HepG2 (cell line): ENCODE results near the gene PCED1B. TPM values are rescaled to one million over a fixed set of nuclear protein-coding genes. Genes with fewer than 3 reads are reported as not detected.

Experiments used
- ATAC-seq: fragments of 200-7000 bp; cut with Tn5 transposase; 3 replicates; pipeline ENCODE4 v1.9.1; 2020; ENCODE audit warnings: mild to moderate bottlenecking, moderate library complexity
- BruUV-seq: library from RNA; stranded (reverse); fragments of 400-500 nt; replicated peaks from 2 replicates; lab custom pipeline; 2021; lab: Mats Ljungman, UMichigan
- CTCF ChIA-PET: fragments of 300-600 bp; formaldehyde crosslinking; extraction: SDS; loops from one replicate; lab custom pipeline; 2021; ENCODE audit warnings: low total read pairs, inconsistent platforms, low intra/inter-chr PET ratio; lab: Yijun Ruan, JAX
- POLR2A ChIA-PET: fragments of 350-600 bp; sonication (Branson Sonifier 250); formaldehyde crosslinking; loops from one replicate; lab custom pipeline; 2020; ENCODE audit warnings: antibody characterized with exemption, inconsistent platforms; lab: Yijun Ruan, JAX
- DNase-seq: peaks from one replicate; pipeline ENCODE4 v3.0.0-alpha.2; 2015; ENCODE audit warnings: low spot score
- FAIRE-seq: peaks from 3 replicates; lab custom pipeline; 2011; peaks lifted over from hg19 to GRCh38; lab: Jason Lieb, UNC
- H2AFZ ChIP-seq: one replicate; pipeline ENCODE4 v1.6.1; 2011; ENCODE audit warnings: low read length, inconsistent platforms
- H3K27ac ChIP-seq: fragments of 300-600 bp; 3 replicates; pipeline ENCODE4 v1.8.0; 2011; ENCODE audit warnings: mixed run types, mild to moderate bottlenecking, mixed read lengths, low read length, inconsistent platforms; ENCODE audit not compliant: insufficient read depth; ENCODE audit errors: extremely low read length
- H3K27me3 ChIP-seq, 2 experiments: fragments of 200-600 bp in 1 of 2; 2 replicates in 1 of 2; 3 replicates in 1 of 2; pipeline versions ENCODE4 v1.6.0 to v1.8.0; 2011; ENCODE audit warnings: low read length in 2 of 2, mild to moderate bottlenecking in 2 of 2, moderate library complexity in 2 of 2, inconsistent platforms in 1 of 2; ENCODE audit not compliant: insufficient read depth in 2 of 2, control insufficient read depth in 1 of 2
- H3K36me3 ChIP-seq, 2 experiments: fragments of 200-600 bp in 1 of 2; replicated peaks in 1 of 2; 2 replicates in 1 of 2; 3 replicates in 1 of 2; pipeline versions ENCODE4 v1.5.1 to v1.8.0; 2011; ENCODE audit warnings: low read length in 2 of 2, inconsistent platforms in 1 of 2; ENCODE audit not compliant: insufficient read depth in 2 of 2, control insufficient read depth in 1 of 2
- H3K4me1 ChIP-seq: 2 replicates; pipeline ENCODE4 v1.5.1; 2012; ENCODE audit warnings: low read length, inconsistent platforms; ENCODE audit not compliant: insufficient read depth
- H3K4me2 ChIP-seq: 2 replicates; pipeline ENCODE4 v1.6.0; 2011; ENCODE audit warnings: low read depth, low read length, inconsistent platforms
- H3K4me3 ChIP-seq, 3 experiments: fragments of 200-600 bp in 1 of 3; sonication (generic), shearing (Covaris generic) in 1 of 3; replicated peaks in 1 of 3; 2 replicates each; pipeline ENCODE4 v1.5.1; 2011 to 2016; ENCODE audit warnings: low read length in 3 of 3, inconsistent platforms in 2 of 3, low read depth in 2 of 3, mild to moderate bottlenecking in 2 of 3, control low read depth in 1 of 3, mixed read lengths in 1 of 3; ENCODE audit not compliant: insufficient read depth in 1 of 3
- H3K79me2 ChIP-seq: one replicate; pipeline ENCODE4 v1.6.1; 2011; ENCODE audit warnings: low read length, inconsistent platforms; ENCODE audit not compliant: insufficient read depth
- H3K9ac ChIP-seq: 2 replicates; pipeline ENCODE4 v1.6.0; 2011; ENCODE audit warnings: mild to moderate bottlenecking, low read depth, low read length, inconsistent platforms; ENCODE audit not compliant: insufficient read depth
- H3K9me3 ChIP-seq: 2 replicates; pipeline ENCODE4 v1.5.1; 2012; ENCODE audit warnings: mild to moderate bottlenecking, low read length
- H4K20me1 ChIP-seq: 2 replicates; pipeline ENCODE4 v1.6.0; 2011; ENCODE audit warnings: inconsistent platforms, mild to moderate bottlenecking, low read length, moderate library complexity; ENCODE audit not compliant: insufficient read depth
- BORCS8-MEF2B ChIP-seq: sonication (generic); formaldehyde crosslinking; IDR thresholded peaks from 2 replicates; pipeline ENCODE4 v1.8.0; 2022; ENCODE audit warnings: mild to moderate bottlenecking, missing genetic modification reagents
- CHD2 ChIP-seq: IDR thresholded peaks from 2 replicates; pipeline ENCODE4 v1.6.1; 2011; ENCODE audit warnings: low read depth, low read length, improper control_type of control experiment
- DNMT3B ChIP-seq: conservative IDR thresholded peaks from 2 replicates; pipeline ENCODE4 v1.6.1; 2016; ENCODE audit warnings: missing biosample characterization, control low read depth
- FOXK2 ChIP-seq: fragments of 450-650 bp; IDR thresholded peaks from 2 replicates; pipeline ENCODE4 v1.6.1; 2016
- HHEX ChIP-seq: IDR thresholded peaks from 2 replicates; pipeline ENCODE4 v1.6.1; 2016; ENCODE audit warnings: control low read depth
- NFAT5 ChIP-seq: sonication (generic); formaldehyde crosslinking; IDR thresholded peaks from 2 replicates; pipeline ENCODE4 v1.4.0; 2020; ENCODE audit warnings: missing genetic modification reagents
- NFRKB ChIP-seq: fragments of 450-650 bp; IDR thresholded peaks from 2 replicates; pipeline ENCODE4 v1.6.1; 2017
- U2AF2 ChIP-seq: fragments of 200-400 bp; formaldehyde crosslinking; IDR thresholded peaks from 2 replicates; pipeline ENCODE4 v1.6.1; 2017; ENCODE audit warnings: low read depth, mild to moderate bottlenecking, low read length
- ZBTB1 ChIP-seq: sonication (generic); formaldehyde crosslinking; IDR thresholded peaks from 2 replicates; pipeline ENCODE4 v1.4.0; 2020; ENCODE audit warnings: missing genetic modification reagents, borderline replicate concordance
- ZBTB37 ChIP-seq: sonication (generic); formaldehyde crosslinking; IDR thresholded peaks from 2 replicates; pipeline ENCODE4 v1.4.0; 2020; ENCODE audit warnings: mild to moderate bottlenecking, missing genetic modification reagents
- ZNF367 ChIP-seq: sonication (generic); formaldehyde crosslinking; IDR thresholded peaks from 2 replicates; pipeline ENCODE4 v1.4.0; 2020; ENCODE audit warnings: missing genetic modification reagents, borderline replicate concordance
- WGBS: methylation state at CpG from one replicate; pipeline ENCODE4 v1.1.6; 2017; ENCODE audit warnings: low lambda C conversion rate; 5-methylcytosine and 5-hydroxymethylcytosine counted together
- in situ Hi-C: cut with HindIII; loops from 2 replicates; pipeline ENCODE4 v1.10.0; 2017; ENCODE audit warnings: low pct_unique_long_range_greater_than_20kb; ENCODE audit not compliant: extremely low pct_ligation_motif_present
- intact Hi-C: fragments of 100-400 bp; cut with micrococcal nuclease; formaldehyde crosslinking; loops from one replicate; pipeline ENCODE4 v1.10.0; 2022; ENCODE audit not compliant: unreplicated experiment
- polyA plus RNA-seq, 8 experiments: library from polyadenylated mRNA; depleted of rRNA in 3 of 8; stranded (reverse) in 7 of 8; unstranded in 1 of 8; fragments of >200 nt; fragmentation: Illumina TruSeq in 4 of 8; extraction: Trizol in 4 of 8; gene quantifications; 2 replicates each; pipeline versions ENCODE4 v1.2.1 to v1.2.3, GENCODE V29; 2011 to 2016; ENCODE audit warnings: low read depth in 4 of 8, missing spikeins in 1 of 8, mixed read lengths in 1 of 8; ENCODE audit not compliant: insufficient read depth in 1 of 8
- total RNA-seq, 5 experiments: library from RNA; depleted of rRNA; stranded (reverse); fragments of >200 nt; fragmentation: Illumina TruSeq; extraction: Trizol; gene quantifications; 2 replicates each; pipeline ENCODE4 v1.2.3, GENCODE V29; 2016; ENCODE audit warnings: low read depth in 1 of 5
- TF ChIP-seq, protein P1 (sequence below): sonication (generic); formaldehyde crosslinking; IDR thresholded peaks from 2 replicates; pipeline ENCODE4 v1.5.1; 2020; ENCODE audit warnings: mild to moderate bottlenecking, missing genetic modification reagents, borderline replicate concordance
- TF ChIP-seq, protein P2 (sequence below): sonication (generic); formaldehyde crosslinking; IDR thresholded peaks from 2 replicates; pipeline ENCODE4 v1.5.1; 2020; ENCODE audit warnings: missing genetic modification reagents, mild to moderate bottlenecking, borderline replicate concordance

PCED1B gene
- total and polyA plus RNA-seq, 2 of the 13 experiments (the other 11 are each of a cell fraction or from before 2014, with no cell fraction given) = 0.11 to 0.37 TPM

- no peak for TF ChIP-seq NFAT5 (CRISPR knock-in tag)
- TF ChIP-seq HHEX (CRISPR knock-in tag) = no peak
- no peak for TF ChIP-seq ZBTB1 (CRISPR knock-in tag)
- TF ChIP-seq BORCS8-MEF2B (CRISPR knock-in tag) = no peak
- no peak for TF ChIP-seq CHD2
Observed at GRCh38 chr12:47110011-47110541, 30.7 kb downstream of the PCED1B start (continued).

DNA sequence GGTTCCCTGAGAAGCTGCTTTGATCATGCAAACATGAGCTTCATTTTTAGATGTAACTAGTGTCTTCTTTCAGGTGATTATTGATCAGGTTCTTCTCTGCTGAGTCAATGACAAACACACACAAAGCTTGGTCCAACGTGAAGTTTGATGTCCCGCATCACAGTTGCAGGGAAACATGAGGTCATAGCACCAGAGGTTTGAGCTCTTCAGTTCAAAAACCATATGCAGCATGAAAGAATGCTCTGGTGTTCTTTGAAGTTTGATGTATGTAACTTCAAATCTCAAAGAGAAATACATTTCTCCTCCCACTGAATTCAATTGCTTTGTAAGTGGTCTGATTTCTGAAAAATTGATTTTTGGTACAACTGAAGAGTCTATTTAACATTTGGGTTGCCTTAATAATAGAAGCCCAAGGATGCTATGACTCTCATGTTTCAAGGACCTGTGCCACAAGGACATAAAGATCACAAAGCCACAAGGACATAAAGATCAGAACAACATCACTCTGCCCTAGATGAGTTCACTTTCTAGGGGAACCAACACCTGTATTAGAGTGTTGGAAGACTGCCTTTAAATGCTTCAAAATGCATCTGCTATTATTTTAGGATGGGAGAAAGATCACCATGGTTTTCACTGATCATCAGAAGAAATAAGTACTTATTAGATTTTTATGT, 31.4 kb downstream of the PCED1B start:
- FAIRE-seq (no peak), ATAC-seq (no peak), DNase-seq (no peak)
- H3K36me3 ChIP-seq = no peaks in the 10 kb centered on the region
- POLR2A ChIA-PET = no interaction called here
- no peak overlapping the region for H3K9ac ChIP-seq
- no TSS peak for BruUV-seq
- intact Hi-C loops = no loop called here
- no peaks in the 10 kb centered on the region for H3K4me1 ChIP-seq
- no peak overlapping the region for H3K27ac ChIP-seq
- no peaks in the 10 kb centered on the region for H3K9me3 ChIP-seq
- H3K4me2 ChIP-seq = no peak overlapping the region
- no peaks in the 10 kb centered on the region for H3K79me2 ChIP-seq
- no peak overlapping the region for H3K4me3 ChIP-seq
- WGBS = 0% methylated on average over 2 of the region's 2 CpGs
- CTCF ChIA-PET = no interaction called here
- H4K20me1 ChIP-seq = no peaks in the 10 kb centered on the region
- H2AFZ ChIP-seq = no peak overlapping the region
- in situ Hi-C loops = no loop called here
- peaks cover 0 to 15% of the 10 kb centered on the region in 2 experiments; a peak in 2 of 5 replicates for H3K27me3 ChIP-seq
- TF ChIP-seq ZBTB37 (CRISPR knock-in tag) (no peak), DNMT3B (CRISPR knock-in tag) (no peak), FOXK2 (no peak), U2AF2 (no peak), ZNF367 (no peak), NFRKB (no peak)
- TF ChIP-seq, protein P1, sequence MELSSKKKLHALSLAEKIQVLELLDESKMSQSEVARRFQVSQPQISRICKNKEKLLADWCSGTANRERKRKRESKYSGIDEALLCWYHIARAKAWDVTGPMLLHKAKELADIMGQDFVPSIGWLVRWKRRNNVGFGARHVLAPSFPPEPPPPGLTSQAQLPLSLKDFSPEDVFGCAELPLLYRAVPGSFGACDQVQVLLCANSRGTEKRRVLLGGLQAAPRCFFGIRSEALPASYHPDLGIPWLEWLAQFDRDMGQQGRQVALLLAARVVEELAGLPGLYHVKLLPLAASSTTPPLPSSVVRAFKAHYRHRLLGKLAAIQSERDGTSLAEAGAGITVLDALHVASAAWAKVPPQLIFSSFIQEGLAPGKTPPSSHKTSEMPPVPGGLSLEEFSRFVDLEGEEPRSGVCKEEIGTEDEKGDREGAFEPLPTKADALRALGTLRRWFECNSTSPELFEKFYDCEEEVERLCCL (CRISPR knock-in tag) = no peak
- TF ChIP-seq, protein P2, sequence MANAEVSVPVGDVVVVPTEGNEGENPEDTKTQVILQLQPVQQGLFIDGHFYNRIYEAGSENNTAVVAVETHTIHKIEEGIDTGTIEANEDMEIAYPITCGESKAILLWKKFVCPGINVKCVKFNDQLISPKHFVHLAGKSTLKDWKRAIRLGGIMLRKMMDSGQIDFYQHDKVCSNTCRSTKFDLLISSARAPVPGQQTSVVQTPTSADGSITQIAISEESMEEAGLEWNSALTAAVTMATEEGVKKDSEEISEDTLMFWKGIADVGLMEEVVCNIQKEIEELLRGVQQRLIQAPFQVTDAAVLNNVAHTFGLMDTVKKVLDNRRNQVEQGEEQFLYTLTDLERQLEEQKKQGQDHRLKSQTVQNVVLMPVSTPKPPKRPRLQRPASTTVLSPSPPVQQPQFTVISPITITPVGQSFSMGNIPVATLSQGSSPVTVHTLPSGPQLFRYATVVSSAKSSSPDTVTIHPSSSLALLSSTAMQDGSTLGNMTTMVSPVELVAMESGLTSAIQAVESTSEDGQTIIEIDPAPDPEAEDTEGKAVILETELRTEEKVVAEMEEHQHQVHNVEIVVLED (CRISPR knock-in tag) = no peak
